ENCODE results near the gene CALN1.

CALN1 gene

GRCh38 chr7:71864130-71864529 is 548.0 kb downstream of the CALN1 start:
- no peak for TF ChIP-seq YY1 (IDR thresholded peaks at IDR 0.05; ENCODE audit: insufficient read depth, insufficient read length)
- TF ChIP-seq SUZ12 (IDR thresholded peaks at IDR 0.05; ENCODE audit: extremely low read depth, insufficient read depth, insufficient read length), result no peak
- TF ChIP-seq ZNF274 (IDR thresholded peaks at IDR 0.05; ENCODE audit: low read depth, low read length), result no peak
- no peaks in the 10 kb centered on the region for H3K36me3 ChIP-seq (ENCODE audit: insufficient read depth, insufficient read length, low read length)
- no peak for DNase-seq (ENCODE audit: low read depth, low spot score)

GRCh38 chr7:71860572-71860971 is 551.6 kb downstream of the CALN1 start:
- Histone ChIP-seq H3K9me3 (ENCODE audit: insufficient read depth, low read length) (no peaks in the 10 kb centered on the region), H3K9ac (ENCODE audit: insufficient read length, low read depth) (no peak overlapping the region), H3K36me3 (ENCODE audit: insufficient read depth, insufficient read length, low read length) (no peaks in the 10 kb centered on the region), H3K4me3 (ENCODE audit: insufficient read length, low read depth) (no peak overlapping the region), H3K27me3 (ENCODE audit: insufficient read depth, insufficient read length) (no peaks in the 10 kb centered on the region), H3K4me1 (ENCODE audit: insufficient read depth, insufficient read length) (no peaks in the 10 kb centered on the region)
- TF ChIP-seq ZNF274 (IDR thresholded peaks at IDR 0.05; ENCODE audit: low read depth, low read length) (no peak), SUZ12 (IDR thresholded peaks at IDR 0.05; ENCODE audit: extremely low read depth, insufficient read depth, insufficient read length) (no peak), YY1 (IDR thresholded peaks at IDR 0.05; ENCODE audit: insufficient read depth, insufficient read length) (no peak)
- DNase-seq (ENCODE audit: low read depth, low spot score), result no peak

More at GRCh38 chr7:71864130-71864529, 548.0 kb downstream of the CALN1 start:
- no peak overlapping the region for H3K9ac ChIP-seq (ENCODE audit: insufficient read length, low read depth)
- no peak overlapping the region for H3K4me3 ChIP-seq (ENCODE audit: insufficient read length, low read depth)
- no peaks in the 10 kb centered on the region for H3K27me3 ChIP-seq (ENCODE audit: insufficient read depth, insufficient read length)
- H3K9me3 ChIP-seq (ENCODE audit: insufficient read depth, low read length), result no peaks in the 10 kb centered on the region
- H3K4me1 ChIP-seq (ENCODE audit: insufficient read depth, insufficient read length), result no peaks in the 10 kb centered on the region

GRCh38 chr7:71857338-71857737 is 554.8 kb downstream of the CALN1 start:
- no peak for TF ChIP-seq ZNF274 (IDR thresholded peaks at IDR 0.05; ENCODE audit: low read depth, low read length)
- TF ChIP-seq YY1 (IDR thresholded peaks at IDR 0.05; ENCODE audit: insufficient read depth, insufficient read length), result no peak
- TF ChIP-seq SUZ12 (IDR thresholded peaks at IDR 0.05; ENCODE audit: extremely low read depth, insufficient read depth, insufficient read length), result no peak
- Histone ChIP-seq H3K4me3 (ENCODE audit: insufficient read length, low read depth) (no peak overlapping the region), H3K9ac (ENCODE audit: insufficient read length, low read depth) (no peak overlapping the region), H3K36me3 (ENCODE audit: insufficient read depth, insufficient read length, low read length) (no peaks in the 10 kb centered on the region), H3K9me3 (ENCODE audit: insufficient read depth, low read length) (no peaks in the 10 kb centered on the region), H3K27me3 (ENCODE audit: insufficient read depth, insufficient read length) (no peaks in the 10 kb centered on the region), H3K4me1 (ENCODE audit: insufficient read depth, insufficient read length) (no peaks in the 10 kb centered on the region)
- DNase-seq (ENCODE audit: low read depth, low spot score), result no peak

GRCh38 chr7:71854546-71855397 is 557.4 kb downstream of the CALN1 start:
- Histone ChIP-seq H3K9ac (ENCODE audit: insufficient read length, low read depth) (no peak overlapping the region), H3K9me3 (ENCODE audit: insufficient read depth, low read length) (no peaks in the 10 kb centered on the region), H3K4me3 (ENCODE audit: insufficient read length, low read depth) (no peak overlapping the region), H3K36me3 (ENCODE audit: insufficient read depth, insufficient read length, low read length) (no peaks in the 10 kb centered on the region), H3K27me3 (ENCODE audit: insufficient read depth, insufficient read length) (no peaks in the 10 kb centered on the region), H3K4me1 (ENCODE audit: insufficient read depth, insufficient read length) (no peaks in the 10 kb centered on the region)
- TF ChIP-seq ZNF274 (IDR thresholded peaks at IDR 0.05; ENCODE audit: low read depth, low read length) (no peak), YY1 (IDR thresholded peaks at IDR 0.05; ENCODE audit: insufficient read depth, insufficient read length) (no peak)
- no peak for DNase-seq (ENCODE audit: low read depth, low spot score)

- H3K9me3 ChIP-seq (ENCODE audit: insufficient read depth, low read length), result no peaks in the 10 kb centered on the region
- TF ChIP-seq YY1 (IDR thresholded peaks at IDR 0.05; ENCODE audit: insufficient read depth, insufficient read length) (no peak), SUZ12 (IDR thresholded peaks at IDR 0.05; ENCODE audit: extremely low read depth, insufficient read depth, insufficient read length) (no peak), ZNF274 (IDR thresholded peaks at IDR 0.05; ENCODE audit: low read depth, low read length) (no peak)
- H3K9ac ChIP-seq (ENCODE audit: insufficient read length, low read depth), result no peak overlapping the region
- H3K4me1 ChIP-seq (ENCODE audit: insufficient read depth, insufficient read length), result no peaks in the 10 kb centered on the region
- no peak overlapping the region for H3K4me3 ChIP-seq (ENCODE audit: insufficient read length, low read depth)
- H3K36me3 ChIP-seq (ENCODE audit: insufficient read depth, insufficient read length, low read length), result no peaks in the 10 kb centered on the region
- DNase-seq (ENCODE audit: low read depth, low spot score), result no peak
- H3K27me3 ChIP-seq (ENCODE audit: insufficient read depth, insufficient read length), result no peaks in the 10 kb centered on the region
Measured at GRCh38 chr7:71851776-71852498, 560.2 kb downstream of the CALN1 start.

GRCh38 chr7:71846160-71846559 is 566.0 kb downstream of the CALN1 start:
- Histone ChIP-seq H3K9me3 (ENCODE audit: insufficient read depth, low read length) (no peaks in the 10 kb centered on the region), H3K36me3 (ENCODE audit: insufficient read depth, insufficient read length, low read length) (no peaks in the 10 kb centered on the region), H3K27me3 (ENCODE audit: insufficient read depth, insufficient read length) (no peaks in the 10 kb centered on the region), H3K4me1 (ENCODE audit: insufficient read depth, insufficient read length) (no peaks in the 10 kb centered on the region), H3K4me3 (ENCODE audit: insufficient read length, low read depth) (no peak overlapping the region), H3K9ac (ENCODE audit: insufficient read length, low read depth) (no peak overlapping the region)
- TF ChIP-seq SUZ12 (IDR thresholded peaks at IDR 0.05; ENCODE audit: extremely low read depth, insufficient read depth, insufficient read length) (no peak), YY1 (IDR thresholded peaks at IDR 0.05; ENCODE audit: insufficient read depth, insufficient read length) (no peak)
- DNase-seq (ENCODE audit: low read depth, low spot score), result peak; percentile 51

GRCh38 chr7:71843676-71844075 is 568.5 kb downstream of the CALN1 start:
- H3K9me3 ChIP-seq (ENCODE audit: insufficient read depth, low read length), result no peaks in the 10 kb centered on the region
- no peak overlapping the region for H3K9ac ChIP-seq (ENCODE audit: insufficient read length, low read depth)
- H3K36me3 ChIP-seq (ENCODE audit: insufficient read depth, insufficient read length, low read length), result no peaks in the 10 kb centered on the region
- H3K27me3 ChIP-seq (ENCODE audit: insufficient read depth, insufficient read length), result no peaks in the 10 kb centered on the region
- no peak for DNase-seq (ENCODE audit: low read depth, low spot score)
- H3K4me3 ChIP-seq (ENCODE audit: insufficient read length, low read depth), result no peak overlapping the region
- H3K4me1 ChIP-seq (ENCODE audit: insufficient read depth, insufficient read length), result no peaks in the 10 kb centered on the region
- TF ChIP-seq ZNF274 (IDR thresholded peaks at IDR 0.05; ENCODE audit: low read depth, low read length) (no peak), SUZ12 (IDR thresholded peaks at IDR 0.05; ENCODE audit: extremely low read depth, insufficient read depth, insufficient read length) (no peak), YY1 (IDR thresholded peaks at IDR 0.05; ENCODE audit: insufficient read depth, insufficient read length) (no peak)
